Midbrain (tissue), 1 donor: Measurements from ENCODE around the gene EGFL8.

ENCODE experiments used
- DNase-seq: peaks from one replicate; lab custom pipeline; 2025; lab: John Stamatoyannopoulos, UW

Gene EGFL8

DNA sequence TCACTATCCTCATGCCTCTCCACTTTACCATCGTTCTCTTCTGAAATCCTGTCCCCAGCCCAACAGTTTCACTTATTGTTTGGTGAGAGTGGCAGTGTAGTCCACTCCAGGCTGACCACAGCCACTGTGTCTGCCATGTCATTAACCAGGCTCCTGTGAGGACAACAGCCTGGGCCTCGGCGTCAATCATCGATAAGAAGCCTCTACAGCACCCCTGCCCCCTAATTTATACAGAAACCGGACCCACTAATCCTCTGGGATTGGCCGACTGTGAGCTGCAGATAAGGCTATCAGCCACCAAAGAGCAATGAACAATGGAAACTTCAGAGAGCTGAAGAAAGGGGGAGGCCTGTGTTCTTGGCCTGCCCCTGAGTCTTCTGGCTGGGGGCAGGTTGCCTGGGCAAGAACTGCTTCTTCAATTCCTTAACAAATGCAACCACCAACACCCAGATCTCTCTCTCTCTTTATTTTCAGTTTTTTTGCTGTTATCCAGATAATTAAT, 3.4 kb downstream of the EGFL8 start:
- no peak for DNase-seq

GRCh38 chr6:32168350-32168749, 4.0 kb downstream of the EGFL8 start:
- no peak for DNase-seq

GRCh38 chr6:32168807-32169591, 4.6 kb downstream of the EGFL8 start:
- no peak for DNase-seq

GRCh38 chr6:32170294-32170693, 5.9 kb downstream of the EGFL8 start:
- no peak for DNase-seq

- DNase-seq, result no peak
Measured at GRCh38 chr6:32171234-32171633, 6.8 kb downstream of the EGFL8 start.

DNA sequence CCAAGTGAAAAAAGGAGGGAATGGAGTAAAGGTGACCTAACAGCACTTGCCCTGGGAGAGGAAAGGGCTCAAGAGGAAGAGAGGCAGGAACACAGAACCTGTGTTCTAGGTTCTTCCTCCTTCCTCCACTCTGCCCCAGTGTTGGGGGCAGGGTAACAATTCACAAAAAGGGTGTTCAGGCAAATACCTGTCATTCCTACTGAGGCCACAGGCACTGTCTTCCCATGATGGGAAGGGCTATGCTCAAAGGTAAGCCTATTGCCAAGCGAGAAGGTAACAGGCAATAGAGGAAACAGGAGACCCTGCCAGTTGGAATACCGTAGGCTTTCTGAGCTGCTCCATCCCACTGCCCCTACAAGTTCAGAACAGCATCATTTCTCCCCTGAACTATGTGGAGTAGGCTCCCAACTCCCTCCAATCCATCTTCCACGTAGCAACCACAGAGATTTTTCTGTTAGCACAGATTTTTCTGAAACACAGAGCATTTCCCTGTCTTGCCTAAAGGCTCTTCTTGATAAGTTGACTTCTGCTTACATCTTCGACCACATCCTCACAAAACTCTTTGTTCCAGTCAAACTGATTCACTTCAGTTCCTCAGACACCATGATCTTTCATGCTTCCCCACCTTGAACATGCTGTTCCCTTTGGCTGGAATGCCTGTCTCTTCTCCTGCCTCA, 8.8 kb downstream of the EGFL8 start:
- no peak for DNase-seq

GRCh38 chr6:32174416-32174815, 10.0 kb downstream of the EGFL8 start:
- DNase-seq, result no peak

DNA sequence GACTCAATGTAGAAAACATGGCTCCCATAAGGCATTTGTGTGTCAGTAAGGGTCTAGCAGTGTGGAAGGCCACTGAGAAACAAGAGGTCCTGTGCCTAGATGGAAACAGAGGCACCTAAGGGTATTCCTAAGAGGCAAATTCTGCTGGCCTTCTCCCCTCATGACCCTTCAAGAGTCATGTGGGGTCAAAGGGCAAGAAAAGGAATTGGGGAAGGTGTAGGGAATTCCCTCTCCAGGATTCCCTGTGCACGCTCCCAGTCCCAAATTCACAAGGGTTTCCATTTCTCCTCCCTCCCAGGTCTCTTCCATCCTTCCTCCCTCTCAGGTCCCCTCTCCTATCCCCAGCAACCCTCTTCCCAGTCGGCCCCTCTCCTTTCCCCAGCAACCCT, 10.9 kb downstream of the EGFL8 start:
- no peak for DNase-seq

DNA sequence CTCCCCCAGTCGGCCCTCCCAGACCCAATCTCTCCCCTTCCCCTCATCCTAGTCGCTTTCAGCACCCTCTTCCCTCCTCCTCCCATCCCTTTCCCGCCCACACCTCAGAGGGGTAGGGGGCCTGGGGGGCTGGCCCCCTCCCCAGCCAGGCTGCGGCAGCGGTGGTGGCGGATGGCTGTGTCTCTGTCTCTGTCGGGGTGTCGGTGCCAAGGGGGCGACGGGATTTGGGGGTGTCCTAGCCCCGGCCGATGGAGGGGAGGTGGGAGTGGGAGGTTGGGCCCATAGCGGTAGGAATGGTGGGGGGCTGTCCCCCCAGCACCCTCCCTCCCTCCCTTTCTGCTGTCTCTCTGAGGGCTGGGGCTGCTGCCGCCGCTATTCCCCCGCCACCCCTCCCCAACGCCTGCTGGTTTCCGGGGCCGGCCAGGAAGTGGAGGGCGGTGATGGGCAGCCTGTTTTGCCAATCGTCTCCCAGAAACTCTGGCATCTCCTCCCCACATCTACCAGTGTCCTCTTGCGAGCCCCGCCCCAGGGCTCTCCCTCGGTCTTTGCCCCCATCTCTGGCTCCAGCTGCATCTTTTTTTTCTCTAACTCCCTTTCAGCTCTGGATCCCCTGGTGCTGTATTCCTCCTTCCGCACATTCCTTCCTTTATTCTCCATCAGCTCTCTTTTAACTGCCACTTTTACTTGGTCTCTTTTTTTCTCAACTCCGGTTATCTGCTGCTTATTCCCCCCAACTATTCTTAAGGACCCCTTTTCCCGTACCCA, 11.5 kb downstream of the EGFL8 start, which contains the start of gene AGPAT1:
Gene AGPAT1, minus strand, starts transcription at position 374 of the 765 bp plus-strand sequence. CDS start 4,588 bp downstream, outside the sequence.
- DNase-seq, result peak; percentile 97

- DNase-seq, result no peak
Measured at GRCh38 chr6:32176476-32177182, 12.2 kb downstream of the EGFL8 start.

DNA sequence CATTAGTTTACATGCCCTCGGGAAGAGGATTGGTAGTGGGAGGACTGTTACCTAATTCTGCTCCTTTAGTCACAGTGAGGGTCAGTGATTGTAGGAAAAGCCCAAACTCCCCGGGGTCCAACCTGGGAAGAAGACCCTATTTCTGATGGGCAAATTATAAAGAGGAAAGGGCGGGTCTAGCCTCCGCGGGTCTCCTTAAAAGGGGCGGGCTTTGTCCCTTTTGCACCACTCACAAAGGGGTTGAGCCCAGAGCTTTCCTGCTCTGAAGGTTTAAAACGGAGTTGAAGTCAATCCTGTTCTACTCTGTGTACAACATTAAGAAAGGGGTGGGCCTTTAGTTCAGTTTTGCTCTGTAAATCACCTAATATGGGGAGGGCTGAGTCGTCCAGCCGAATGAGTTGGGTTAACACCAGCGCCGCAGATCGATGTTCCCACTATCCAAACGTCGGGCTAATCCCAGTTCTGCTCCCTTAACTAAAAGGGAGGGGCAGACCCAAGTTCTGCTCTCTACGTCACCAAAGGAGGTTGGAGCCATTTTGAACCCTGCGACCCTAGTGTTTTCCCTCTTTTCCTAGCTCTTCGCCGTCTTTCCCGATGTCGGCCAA, 12.9 kb downstream of the EGFL8 start:
- DNase-seq, result peak; percentile 63

DNA sequence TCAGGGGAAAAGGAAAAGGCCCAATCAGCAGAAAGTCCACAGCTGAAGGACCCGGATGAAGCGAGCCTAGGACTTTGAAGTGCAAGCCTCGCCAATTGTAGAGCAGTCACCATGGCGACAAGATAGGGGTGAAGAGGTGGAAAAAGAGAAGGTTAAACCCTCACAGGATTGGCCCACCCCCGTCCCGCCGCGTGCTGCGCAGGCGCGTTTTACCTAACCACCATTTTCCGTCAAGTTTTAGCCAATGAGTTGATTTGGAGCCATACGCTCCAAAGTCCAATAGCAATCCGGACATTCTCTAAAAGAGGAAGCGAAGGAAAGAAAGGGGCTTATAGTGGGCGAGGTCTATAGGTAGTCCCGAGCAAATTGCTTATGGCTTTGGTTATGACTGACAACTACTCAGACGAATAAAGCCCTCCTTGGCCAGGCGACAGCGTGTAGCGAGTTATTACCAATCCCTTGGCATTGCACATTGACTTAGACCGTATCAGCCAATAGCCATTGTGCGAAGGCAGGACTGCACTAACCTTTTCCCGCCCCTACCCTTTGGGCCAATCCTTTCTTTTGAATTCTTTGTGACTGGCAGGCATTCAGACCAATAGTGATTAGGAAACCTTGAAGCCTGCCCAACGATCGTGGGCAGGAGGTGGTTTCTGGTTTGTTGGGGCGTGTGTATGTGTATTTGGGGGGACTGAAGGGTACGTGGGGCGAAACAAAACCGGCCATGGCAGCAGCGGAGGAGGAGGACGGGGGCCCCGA, 13.6 kb downstream of the EGFL8 start, which contains the start of gene RNF5:
Gene RNF5, plus strand, starts transcription at position 618 of the 759 bp plus-strand sequence. Its CDS starts 107 bp downstream, at position 725.
- DNase-seq, result peak; percentile 99

DNA sequence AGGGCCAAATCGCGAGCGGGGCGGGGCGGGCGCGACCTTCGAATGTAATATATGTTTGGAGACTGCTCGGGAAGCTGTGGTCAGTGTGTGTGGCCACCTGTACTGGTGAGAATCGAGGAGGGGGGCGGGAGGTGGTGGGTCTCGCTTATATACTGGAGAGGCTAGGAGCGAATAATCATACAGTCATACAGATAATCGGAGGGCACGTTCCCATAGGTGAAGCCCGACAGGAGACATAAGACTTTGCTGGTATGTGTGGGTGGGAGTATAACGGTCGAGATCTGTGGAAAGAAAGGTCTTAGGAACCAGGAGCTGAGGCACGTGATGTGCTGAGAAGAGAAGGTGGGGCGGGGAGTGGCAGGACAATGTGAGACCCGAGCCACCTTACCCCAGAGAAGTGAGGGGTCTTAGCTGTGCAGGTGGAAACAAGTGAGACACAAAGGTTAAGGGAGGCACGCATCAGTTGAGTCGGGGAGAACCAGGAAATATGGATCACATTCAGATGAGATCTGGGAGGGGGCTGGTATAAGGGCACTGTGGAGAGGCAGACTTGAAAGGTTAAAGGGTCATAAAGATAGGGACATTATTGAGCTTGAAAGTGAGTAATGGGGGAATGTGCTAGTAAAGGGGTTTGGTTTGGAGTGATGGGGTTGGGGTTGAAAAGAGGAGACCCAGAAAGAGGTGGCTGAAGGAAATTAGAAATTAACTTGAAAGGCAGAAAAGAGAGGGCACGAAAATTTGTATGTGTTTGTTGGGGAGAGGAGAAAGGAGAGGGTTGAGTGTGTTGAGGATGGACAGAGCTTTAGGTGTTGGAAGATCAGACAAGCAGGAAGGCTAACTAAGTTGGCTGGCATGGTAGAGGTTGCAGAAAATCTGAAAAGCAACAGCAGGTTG, 14.4 kb downstream of the EGFL8 start:
- peak; percentile 23 for DNase-seq

DNA sequence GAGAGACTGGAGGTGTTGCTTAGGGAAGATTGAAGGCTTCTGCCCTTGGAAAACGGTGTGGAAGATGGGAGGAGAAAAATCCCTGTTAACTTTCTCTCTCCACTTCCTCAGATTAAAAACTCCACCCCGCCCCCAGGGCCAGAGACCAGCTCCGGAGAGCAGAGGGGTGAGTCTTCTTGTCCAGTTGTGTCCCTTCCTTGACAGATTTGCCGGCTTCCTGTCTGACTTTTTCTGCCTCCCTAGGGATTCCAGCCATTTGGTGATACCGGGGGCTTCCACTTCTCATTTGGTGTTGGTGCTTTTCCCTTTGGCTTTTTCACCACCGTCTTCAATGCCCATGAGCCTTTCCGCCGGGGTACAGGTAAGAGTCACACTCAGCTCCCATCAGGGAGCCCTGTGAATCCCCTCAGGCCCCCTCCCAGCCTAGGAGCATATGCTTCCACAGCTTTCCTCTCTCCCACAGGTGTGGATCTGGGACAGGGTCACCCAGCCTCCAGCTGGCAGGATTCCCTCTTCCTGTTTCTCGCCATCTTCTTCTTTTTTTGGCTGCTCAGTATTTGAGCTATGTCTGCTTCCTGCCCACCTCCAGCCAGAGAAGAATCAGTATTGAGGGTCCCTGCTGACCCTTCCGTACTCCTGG, 15.5 kb downstream of the EGFL8 start:
- no peak for DNase-seq

DNA sequence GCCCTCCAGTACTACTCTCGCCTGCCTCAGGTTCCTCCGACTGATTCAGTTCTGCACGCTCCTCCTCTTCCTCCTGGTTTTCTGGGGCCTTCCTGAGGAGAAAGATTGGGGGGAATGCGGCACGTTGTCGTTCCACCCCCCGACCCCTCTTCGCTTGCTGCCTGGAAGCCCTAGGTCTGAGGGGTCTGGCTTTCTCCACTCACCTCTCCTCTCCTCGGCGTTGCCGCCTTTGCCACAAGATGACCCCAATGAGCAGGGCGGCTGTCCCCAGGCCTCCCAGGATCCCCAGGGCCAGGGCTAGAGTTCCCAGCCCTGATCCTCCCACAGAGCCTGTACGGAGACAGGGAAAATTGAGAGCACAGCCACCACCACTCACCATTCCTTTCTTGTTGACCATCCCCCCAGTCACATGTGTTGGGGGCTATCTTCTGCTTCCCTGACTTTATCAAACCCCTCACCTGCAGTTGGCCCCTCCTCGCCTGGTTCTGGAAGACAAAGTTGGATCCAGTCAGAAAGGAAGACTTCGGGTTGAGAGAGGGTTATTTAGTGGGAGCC, 16.8 kb downstream of the EGFL8 start:
- DNase-seq, result no peak

GRCh38 chr6:32181915-32182529, 17.6 kb downstream of the EGFL8 start:
- no peak for DNase-seq

GRCh38 chr6:32182555-32182981, 18.2 kb downstream of the EGFL8 start:
- DNase-seq, result no peak

DNA sequence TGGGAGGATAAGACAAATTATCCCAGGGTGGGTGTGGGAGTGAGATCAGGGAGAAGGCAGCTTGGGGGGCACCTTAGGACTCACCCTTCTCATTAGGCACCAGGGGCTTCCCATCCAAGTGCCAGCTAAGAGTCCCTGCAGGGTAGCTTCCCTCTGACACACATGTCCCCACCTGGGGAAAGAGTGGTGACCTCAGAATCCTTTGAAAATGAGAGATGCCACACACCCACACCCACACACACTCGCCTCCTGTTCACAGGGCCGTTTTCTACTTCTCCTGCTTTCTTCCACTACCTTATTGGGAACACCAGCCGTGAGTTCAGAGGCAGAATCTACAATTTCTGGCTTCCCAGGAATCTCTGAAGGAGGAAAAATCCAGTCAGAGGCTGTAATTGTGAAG, 18.6 kb downstream of the EGFL8 start:
- no peak for DNase-seq
